ENCODE measurements around the gene PLET1. TPM values are rescaled to one million over a fixed set of nuclear protein-coding genes. Genes with fewer than 3 reads are reported as not detected.

PLET1 gene, protein sequence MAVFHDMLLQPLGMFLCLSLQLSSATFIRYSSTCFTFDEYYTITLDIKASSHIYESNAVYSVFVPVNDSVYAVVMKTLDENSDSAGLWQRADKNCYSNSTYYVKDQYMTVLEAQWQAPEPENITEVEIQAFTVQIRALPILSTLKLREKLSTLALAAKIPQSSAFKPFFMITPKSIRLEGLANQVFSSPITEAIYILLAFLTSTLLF
- not detected in 2 replicates for polyA plus RNA-seq

GRCh38 chr11:112260490-112260889 is at the start of gene PLET1:
Gene PLET1 (minus strand): TSS chr11:112260860. CDS start chr11:112260589, 271 bp downstream.

GRCh38 chr11:112226062-112226830 is 34.4 kb downstream of the PLET1 start, which contains the start of gene PTS:
Gene PTS (plus strand): TSS chr11:112226428. CDS start chr11:112226444, 16 bp downstream.

Other genes starting within 250 kb of the PLET1 start
- 42.0 and 43.3 TPM in 2 replicates for gene DLAT, start 235.5 kb downstream of the PLET1 start, polyA plus RNA-seq
- 7.2 and 8.9 TPM in 2 replicates for gene PIH1D2, start 186.8 kb downstream of the PLET1 start, polyA plus RNA-seq
- gene NKAPD1, start 186.6 kb downstream of the PLET1 start, polyA plus RNA-seq: 25.6 and 41.2 TPM in 2 replicates
- gene TIMM8B, start 174.1 kb downstream of the PLET1 start, polyA plus RNA-seq: 348 and 471 TPM in 2 replicates
- 344 and 445 TPM in 2 replicates for gene SDHD, start 174.0 kb downstream of the PLET1 start, polyA plus RNA-seq
- not detected in 2 replicates for gene IL18, start 96.8 kb downstream of the PLET1 start, polyA plus RNA-seq
- 0.77 and 2.5 TPM in 2 replicates for gene TEX12, start 93.5 kb downstream of the PLET1 start, polyA plus RNA-seq
- 10.4 and 18.7 TPM in 2 replicates for gene BCO2, start 85.3 kb downstream of the PLET1 start, polyA plus RNA-seq
- gene PTS, start 34.4 kb downstream of the PLET1 start, polyA plus RNA-seq: 330 and 347 TPM in 2 replicates

All from Purkinje cell (primary cell).